Naive thymus-derived CD4-positive, alpha-beta T cell (primary cell): ENCODE data around the gene TAF6. TPM values are rescaled to one million over a fixed set of nuclear protein-coding genes. Genes with fewer than 3 reads are reported as not detected.

Source experiments
- ATAC-seq: fragments of 150-1000 bp; cut with Tn5 transposase; 2 replicates; pipeline ENCODE4 v1.10.0; 2021; ENCODE audit warnings: mild to moderate bottlenecking, moderate library complexity
- CTCF ChIA-PET: fragments of 350-600 bp; sonication (Branson Sonifier 250); formaldehyde crosslinking; loops from one replicate; lab custom pipeline; 2021; ENCODE audit warnings: antibody characterized with exemption; lab: Charles Lee
- POLR2A ChIA-PET: fragments of 350-600 bp; sonication (Branson Sonifier 250); formaldehyde crosslinking; loops from one replicate; lab custom pipeline; 2021; ENCODE audit warnings: antibody characterized with exemption, inconsistent platforms; lab: Charles Lee
- DNase-seq, 9 donors: peaks; one replicate each; pipeline versions ENCODE4 v3.0.0 to v3.0.0-alpha.2; 2020 to 2022; ENCODE audit warnings: mixed read lengths in 1 of 9
- H3K27ac ChIP-seq: one replicate; pipeline ENCODE4 v1.7.0; 2013; ENCODE audit warnings: mild to moderate bottlenecking, low read depth, low read length, moderate library complexity
- H3K27me3 ChIP-seq, 2 donors: one replicate each; pipeline ENCODE4 v1.7.0; 2013; ENCODE audit warnings: low read length in 2 of 2, mild to moderate bottlenecking in 2 of 2, moderate library complexity in 2 of 2; ENCODE audit not compliant: control insufficient read depth in 2 of 2, insufficient read depth in 2 of 2
- H3K36me3 ChIP-seq, 3 experiments: 1 replicate in 2 of 3; 2 replicates in 1 of 3; pipeline ENCODE4 v1.7.0; 2013; ENCODE audit warnings: low read length in 3 of 3, mild to moderate bottlenecking in 3 of 3, moderate library complexity in 1 of 3; ENCODE audit not compliant: insufficient read depth in 3 of 3, control insufficient read depth in 2 of 3
- H3K4me1 ChIP-seq, 2 donors: one replicate each; pipeline ENCODE4 v1.7.0; 2013; ENCODE audit warnings: low read length in 2 of 2, mild to moderate bottlenecking in 2 of 2, moderate library complexity in 1 of 2; ENCODE audit not compliant: control insufficient read depth in 2 of 2, insufficient read depth in 2 of 2
- H3K4me3 ChIP-seq: 2 replicates; pipeline ENCODE4 v1.7.0; 2013; ENCODE audit warnings: mild to moderate bottlenecking, low read length
- H3K9me3 ChIP-seq, 3 experiments: 1 replicate in 2 of 3; 2 replicates in 1 of 3; pipeline ENCODE4 v1.7.0; 2013; ENCODE audit warnings: low read length in 3 of 3; ENCODE audit not compliant: control insufficient read depth in 2 of 3
- H3K27ac Mint-ChIP-seq, 9 donors: one replicate each; pipeline ENCODE4 v1.8.0; 2020 to 2022; ENCODE audit warnings: mixed read lengths in 9 of 9, mild to moderate bottlenecking in 8 of 9, moderate library complexity in 5 of 9, inconsistent platforms in 2 of 9
- H3K27me3 Mint-ChIP-seq, 5 donors: one replicate each; pipeline ENCODE4 v1.8.0; 2021 to 2022; ENCODE audit warnings: mixed read lengths in 5 of 5, mild to moderate bottlenecking in 1 of 5
- H3K36me3 Mint-ChIP-seq, 5 donors: one replicate each; pipeline ENCODE4 v1.8.0; 2020 to 2022; ENCODE audit warnings: mixed read lengths in 5 of 5, mild to moderate bottlenecking in 3 of 5, inconsistent platforms in 1 of 5
- H3K4me1 Mint-ChIP-seq, 7 donors: one replicate each; pipeline ENCODE4 v1.8.0; 2020 to 2022; ENCODE audit warnings: mixed read lengths in 7 of 7, mild to moderate bottlenecking in 3 of 7, inconsistent platforms in 1 of 7
- H3K4me3 Mint-ChIP-seq, 10 donors: one replicate each; pipeline ENCODE4 v1.8.0; 2020 to 2022; ENCODE audit warnings: mild to moderate bottlenecking in 10 of 10, mixed read lengths in 10 of 10, moderate library complexity in 6 of 10, inconsistent platforms in 2 of 10
- H3K9me3 Mint-ChIP-seq, 11 donors: one replicate each; pipeline ENCODE4 v1.8.0; 2020 to 2022; ENCODE audit warnings: mixed read lengths in 11 of 11, mild to moderate bottlenecking in 4 of 11, inconsistent platforms in 1 of 11, moderate library complexity in 1 of 11
- intact Hi-C, 2 donors: fragments of 100-400 bp; cut with micrococcal nuclease; formaldehyde crosslinking; loops; one replicate each; pipeline ENCODE4 v1.15.1; 2023
- polyA plus RNA-seq, 2 donors: library from polyadenylated mRNA; unstranded; fragments of 300-500 nt; fragmentation: Illumina TruSeq; gene quantifications; one replicate each; pipeline ENCODE4 v1.2.3, GENCODE V29; 2021
- total RNA-seq, 6 experiments: library from RNA in 5 of 6; stranded (reverse) in 5 of 6; gene quantifications; 1 replicate in 5 of 6; 2 replicates in 1 of 6; pipeline ENCODE4 v1.2.3 and lab custom pipeline; 2021 to 2026

TAF6 gene
- total and polyA plus RNA-seq, 7 experiments from 2014 or later: 30.8 to 68.1 (median 45.0) TPM

GRCh38 chr7:100106633-100107032 lies 12.5 kb downstream of the TAF6 start:
- H3K4me3 Mint-ChIP-seq: no peak overlapping the region
- no peaks in the 10 kb centered on the region for H3K27me3 Mint-ChIP-seq
- no peak overlapping the region for H3K27ac Mint-ChIP-seq
- peaks cover 0 to 22% (median 6%) of the 10 kb centered on the region in 5 donors for H3K36me3 Mint-ChIP-seq
- H3K36me3 ChIP-seq: peaks cover 0 to 54% (median 17%) of the 10 kb centered on the region in 3 experiments
- peaks cover 0 to 15% (median 9%) of the 10 kb centered on the region in 7 donors for H3K4me1 Mint-ChIP-seq
- H3K9me3 ChIP-seq: no peaks in the 10 kb centered on the region
- CTCF ChIA-PET: no interaction called here
- no peak overlapping the region for H3K27ac ChIP-seq
- no peak overlapping the region for H3K4me3 ChIP-seq
- H3K4me1 ChIP-seq: peaks cover 0 to 2% of the 10 kb centered on the region in 2 donors
- no peak for ATAC-seq
- no peak for DNase-seq
- intact Hi-C loops: loop anchor here in 1 of 2 donors (10.0 kb wide), 2 partner anchors 478 to 552 kb away; partner anchors contain the start of genes FAM200A, FBXO24, LRCH4 and ZNF655
- POLR2A ChIA-PET: interaction anchor here (1.6 kb wide), 1 partner anchor 13 kb away, joined by 7 read pairs; the partner anchor contains the start of gene CNPY4
- no peaks in the 10 kb centered on the region for H3K9me3 Mint-ChIP-seq
- H3K27me3 ChIP-seq: no peaks in the 10 kb centered on the region

GRCh38 chr7:100105534-100105933 lies 13.6 kb downstream of the TAF6 start:
- H3K36me3 Mint-ChIP-seq: peaks cover 0 to 18% (median 6%) of the 10 kb centered on the region in 5 donors
- H3K27ac Mint-ChIP-seq: no peak overlapping the region
- no peak for ATAC-seq
- H3K4me3 Mint-ChIP-seq: peak overlapping the region in 1 of 10 donors; percentile 16
- no peaks in the 10 kb centered on the region for H3K27me3 Mint-ChIP-seq
- H3K4me1 Mint-ChIP-seq: peaks cover 0 to 15% (median 9%) of the 10 kb centered on the region in 7 donors
- intact Hi-C loops: loop anchor here in 1 of 2 donors (10.0 kb wide), 2 partner anchors 479 to 551 kb away; partner anchors contain the start of genes FAM200A, FBXO24, LRCH4 and ZNF655
- Histone ChIP-seq H3K27me3 (no peaks in the 10 kb centered on the region), H3K27ac (no peak overlapping the region), H3K36me3 (peaks cover 0 to 48% (median 11%) of the 10 kb centered on the region in 3 experiments), H3K4me1 (peaks cover 0 to 2% of the 10 kb centered on the region in 2 donors), H3K9me3 (no peaks in the 10 kb centered on the region), H3K4me3 (no peak overlapping the region)
- ChIA-PET CTCF (no interaction called here), POLR2A (no interaction called here)
- no peak for DNase-seq
- H3K9me3 Mint-ChIP-seq: peaks cover 0 to under 1% (median 0%) of the 10 kb centered on the region in 11 donors

GRCh38 chr7:100102950-100103840 lies 16.0 kb downstream of the TAF6 start:
- no peak overlapping the region for H3K27ac ChIP-seq
- peak overlapping the region in 8 of 9 donors; percentile 9 to 86 (median 74) for H3K27ac Mint-ChIP-seq
- peaks cover 21 to 35% (median 31%) of the 10 kb centered on the region in 7 donors for H3K4me1 Mint-ChIP-seq
- peaks cover 10 to 23% (median 17%) of the 10 kb centered on the region in 5 donors for H3K36me3 Mint-ChIP-seq
- intact Hi-C loops: loop anchor here (5.0 to 10.0 kb wide), 5 partner anchors 482 to 1139 kb away; partner anchors contain the start of genes FAM200A (in 1 of the 2), FBXO24 (in 1 of the 2), LRCH4 (in 1 of the 2) and ZKSCAN5 (in 1 of the 2)
- peak overlapping the region; percentile 58 to 95 (median 89) for H3K4me3 Mint-ChIP-seq
- H3K36me3 ChIP-seq: peaks cover 7 to 41% (median 16%) of the 10 kb centered on the region in 3 experiments
- peaks cover 17 to 20% of the 10 kb centered on the region in 2 donors for H3K4me1 ChIP-seq
- peaks cover 0 to 5% (median 0%) of the 10 kb centered on the region in 11 donors for H3K9me3 Mint-ChIP-seq
- H3K9me3 ChIP-seq: no peaks in the 10 kb centered on the region
- ATAC-seq: no peak
- H3K4me3 ChIP-seq: no peak overlapping the region
- no peak for DNase-seq
- ChIA-PET CTCF (interaction anchor here (0.6 kb wide), 1 partner anchor 106 kb away, joined by 4 read pairs; no protein-coding TSS in a partner anchor), POLR2A (interaction anchor here (4.6 kb wide), 1 partner anchor 20 kb away, joined by 107 read pairs; the partner anchor contains the start of gene MBLAC1)
- no peaks in the 10 kb centered on the region for H3K27me3 Mint-ChIP-seq
- no peaks in the 10 kb centered on the region for H3K27me3 ChIP-seq

- ATAC-seq (peak; percentile 90), DNase-seq (peak; percentile 84 to 98 (median 93))
- no peaks in the 10 kb centered on the region for H3K27me3 ChIP-seq
- peaks cover 19 to 29% (median 27%) of the 10 kb centered on the region in 5 donors for H3K36me3 Mint-ChIP-seq
- no peaks in the 10 kb centered on the region for H3K9me3 ChIP-seq
- peaks cover 27 to 47% (median 41%) of the 10 kb centered on the region in 7 donors for H3K4me1 Mint-ChIP-seq
- H3K27ac Mint-ChIP-seq: peak within 1 kb of the TSS; percentile 90 to 98 (median 96)
- ChIA-PET CTCF (interaction anchor here (0.6 to 2.1 kb wide), 6 partner anchors 11 to 438 kb away, joined by 3 to 6 read pairs (median 4); partner anchors contain the start of genes AGFG2 and ZSCAN21), POLR2A (interaction anchor here (0.6 to 4.6 kb wide), 28 partner anchors 9 to 596 kb away, joined by 3 to 107 read pairs (median 4); partner anchors contain the start of genes COPS6, GPC2, MBLAC1 and MEPCE)
- intact Hi-C loops: loop anchor here (1.0 to 10.0 kb wide), 17 partner anchors 13 to 1141 kb away; partner anchors contain the start of genes CNPY4 (in 2 of the 2), TAF6 (in 2 of the 2), ZCWPW1 (in 2 of the 2) and COPS6 (in 1 of the 2)
- peaks cover 17 to 25% of the 10 kb centered on the region in 2 donors for H3K4me1 ChIP-seq
- no peaks in the 10 kb centered on the region for H3K27me3 Mint-ChIP-seq
- peaks cover 0 to 5% (median 0%) of the 10 kb centered on the region in 11 donors for H3K9me3 Mint-ChIP-seq
- H3K27ac ChIP-seq: peak within 1 kb of the TSS; percentile 91
- H3K4me3 Mint-ChIP-seq: peak within 1 kb of the TSS; percentile 85 to 95 (median 93)
- H3K4me3 ChIP-seq: peak within 1 kb of the TSS; percentile 98
- H3K36me3 ChIP-seq: peaks cover 20 to 43% (median 25%) of the 10 kb centered on the region in 3 experiments
These were observed 17.9 kb downstream of the TAF6 start, which contains the start of the genes AP4M1 and MCM7 for GRCh38 chr7:100101016-100101862. TSS of gene AP4M1 (plus strand) at chr7:100101643. CDS start at chr7:100101715, 72 bp downstream. TSS of gene MCM7 (minus strand) at chr7:100101397. CDS start at chr7:100101294, 103 bp downstream.

GRCh38 chr7:100100420-100101015 lies 18.6 kb downstream of the TAF6 start:
- Mint-ChIP-seq H3K4me3 (peak overlapping the region; percentile 85 to 95 (median 93)), H3K27ac (peak overlapping the region; percentile 90 to 98 (median 96)), H3K36me3 (peaks cover 23 to 33% (median 28%) of the 10 kb centered on the region in 5 donors), H3K27me3 (no peaks in the 10 kb centered on the region), H3K4me1 (peaks cover 27 to 48% (median 41%) of the 10 kb centered on the region in 7 donors), H3K9me3 (peaks cover 0 to 5% (median 0%) of the 10 kb centered on the region in 11 donors)
- ATAC-seq (peak; percentile 84), DNase-seq (peak; percentile 83 to 94 (median 93))
- Histone ChIP-seq H3K36me3 (peaks cover 20 to 46% (median 25%) of the 10 kb centered on the region in 3 experiments), H3K4me1 (peaks cover 17 to 25% of the 10 kb centered on the region in 2 donors), H3K27ac (peak overlapping the region; percentile 91), H3K27me3 (no peaks in the 10 kb centered on the region), H3K4me3 (peak overlapping the region; percentile 98), H3K9me3 (no peaks in the 10 kb centered on the region)
- intact Hi-C loops: loop anchor here (1.0 to 10.0 kb wide), 21 partner anchors 11 to 1142 kb away; partner anchors contain the start of genes CNPY4 (in 2 of the 2), TAF6 (in 2 of the 2), ZCWPW1 (in 2 of the 2) and ZSCAN21 (in 2 of the 2)
- ChIA-PET CTCF (interaction anchor here (0.6 to 2.1 kb wide), 6 partner anchors 10 to 112 kb away, joined by 3 to 6 read pairs (median 4); partner anchors contain the start of gene ZSCAN21), POLR2A (interaction anchor here (0.5 to 4.6 kb wide), 20 partner anchors 8 to 335 kb away, joined by 3 to 107 read pairs (median 4); partner anchors contain the start of genes COPS6, GPC2, LAMTOR4 and MBLAC1)
